GM12873 (cell line): ENCODE measurements around the gene AEBP1.

ENCODE experiments used
- CTCF ChIP-seq: IDR thresholded peaks from 2 replicates; pipeline ENCODE4 v1.5.1; 2012; ENCODE audit warnings: low read depth, mild to moderate bottlenecking, moderate library complexity, low read length, control low read depth; ENCODE audit not compliant: insufficient read depth; ENCODE audit errors: missing control alignments

The AEBP1 gene

GRCh38 chr7:44145479-44145968 lies 41.4 kb downstream of the AEBP1 start:
- no peak for TF ChIP-seq CTCF

GRCh38 chr7:44145969-44146911 lies 42.1 kb downstream of the AEBP1 start:
- no peak for TF ChIP-seq CTCF

GRCh38 chr7:44147026-44147991 lies 43.2 kb downstream of the AEBP1 start:
- TF ChIP-seq CTCF, result no peak

GRCh38 chr7:44148166-44148565 lies 44.0 kb downstream of the AEBP1 start:
- no peak for TF ChIP-seq CTCF

GRCh38 chr7:44148961-44149536 lies 44.9 kb downstream of the AEBP1 start:
- TF ChIP-seq CTCF, result no peak

GRCh38 chr7:44149571-44150465 lies 45.7 kb downstream of the AEBP1 start:
- no peak for TF ChIP-seq CTCF
